Small intestine (tissue), 7 donors: Measurements from ENCODE around the gene USP36. TPM values are rescaled to one million over a fixed set of nuclear protein-coding genes. Genes with fewer than 3 reads are reported as not detected.

Experiments
- DNase-seq, 2 donors: peaks; one replicate each; pipeline versions ENCODE4 v3.0.0 to v3.0.0-alpha.2; 2013
- FAIRE-seq: peaks from 2 replicates; lab custom pipeline; 2012; peaks lifted over from hg19 to GRCh38; lab: Jason Lieb, UNC
- H3K27ac ChIP-seq, 3 donors: one replicate each; pipeline ENCODE4 v1.5.1; 2013; ENCODE audit warnings: low read length in 2 of 3, mild to moderate bottlenecking in 2 of 3, control low read depth in 1 of 3, inconsistent platforms in 1 of 3, low read depth in 1 of 3, moderate library complexity in 1 of 3
- H3K27me3 ChIP-seq, 3 donors: one replicate each; pipeline ENCODE4 v1.6.1; 2013; ENCODE audit warnings: low read length in 3 of 3, inconsistent platforms in 1 of 3; ENCODE audit not compliant: control insufficient read depth in 3 of 3, insufficient read depth in 3 of 3
- H3K36me3 ChIP-seq, 3 donors: one replicate each; pipeline ENCODE4 v1.6.1; 2013; ENCODE audit warnings: low read length in 3 of 3, inconsistent platforms in 1 of 3, low read depth in 1 of 3, mild to moderate bottlenecking in 1 of 3, moderate library complexity in 1 of 3; ENCODE audit not compliant: control insufficient read depth in 3 of 3, insufficient read depth in 2 of 3
- H3K4me1 ChIP-seq, 3 donors: one replicate each; pipeline ENCODE4 v1.6.1; 2013; ENCODE audit warnings: low read length in 2 of 3, inconsistent platforms in 1 of 3, low read depth in 1 of 3, mild to moderate bottlenecking in 1 of 3, moderate library complexity in 1 of 3; ENCODE audit not compliant: control insufficient read depth in 3 of 3, insufficient read depth in 2 of 3
- H3K4me3 ChIP-seq, 3 donors: one replicate each; pipeline ENCODE4 v1.5.1; 2013; ENCODE audit warnings: low read length in 3 of 3, control low read depth in 1 of 3, inconsistent platforms in 1 of 3, low read depth in 1 of 3, mild to moderate bottlenecking in 1 of 3, moderate library complexity in 1 of 3
- H3K9me3 ChIP-seq, 2 donors: one replicate each; pipeline ENCODE4 v1.6.1; 2013; ENCODE audit warnings: low read depth in 1 of 2, low read length in 1 of 2; ENCODE audit not compliant: control insufficient read depth in 2 of 2, insufficient read depth in 1 of 2
- WGBS, 3 donors: extraction: QIAGEN DNeasy Blood & Tissue Kit; methylation state at CpG; one replicate each; pipeline ENCODE4 v1.1.7; 2013; 5-methylcytosine and 5-hydroxymethylcytosine counted together
- polyA plus RNA-seq, 4 donors: library from polyadenylated mRNA; stranded (reverse) in 3 of 4; unstranded in 1 of 4; fragments of 200-250 nt in 3 of 4; fragments of 120-200 nt in 1 of 4; gene quantifications; one replicate each; pipeline versions ENCODE4 v1.2.1 to v1.2.3, GENCODE V29; 2013
- donor health status: healthy with polysubstance abuse.
- donor health status: control.
- donor health status: control.
- donor health status: Bipolar disorder and iron deficiency.
- donor health status: healthy.

USP36 gene
- polyA plus RNA-seq, 4 donors, result 8.1 to 47.0 (median 19.1) TPM

- Histone ChIP-seq H3K4me3 (no peak overlapping the region), H3K27me3 (no peaks in the 10 kb centered on the region), H3K36me3 (peaks cover 19 to 85% (median 29%) of the 10 kb centered on the region in 3 donors), H3K27ac (peak overlapping the region in 1 of 3 donors; percentile 71), H3K9me3 (no peaks in the 10 kb centered on the region), H3K4me1 (no peaks in the 10 kb centered on the region)
- no peak for FAIRE-seq
- DNase-seq, result no peak
- 90 to 96% (median 94%) methylated on average over 18 of the region's 18 CpGs for WGBS, 3 donors
Measured at GRCh38 chr17:78819806-78820792, 20.5 kb downstream of the USP36 start.

GRCh38 chr17:78819402-78819801, 21.2 kb downstream of the USP36 start:
- Histone ChIP-seq H3K27ac (peak overlapping the region in 1 of 3 donors; percentile 71), H3K9me3 (no peaks in the 10 kb centered on the region), H3K4me3 (no peak overlapping the region), H3K27me3 (no peaks in the 10 kb centered on the region), H3K36me3 (peaks cover 15 to 86% (median 24%) of the 10 kb centered on the region in 3 donors), H3K4me1 (no peaks in the 10 kb centered on the region)
- FAIRE-seq, result no peak
- 77 to 90% (median 89%) methylated on average over 8 of the region's 8 CpGs for WGBS, 3 donors
- no peak for DNase-seq

- Histone ChIP-seq H3K36me3 (peaks cover 16 to 86% (median 26%) of the 10 kb centered on the region in 3 donors), H3K4me3 (no peak overlapping the region), H3K27me3 (no peaks in the 10 kb centered on the region), H3K4me1 (no peaks in the 10 kb centered on the region), H3K9me3 (no peaks in the 10 kb centered on the region), H3K27ac (peak overlapping the region in 2 of 3 donors; percentile 14 to 71)
- FAIRE-seq (no peak), DNase-seq (peak in 1 of 2 donors; percentile 45)
- WGBS, 3 donors, result 48 to 73% (median 65%) methylated on average over 6 of the region's 6 CpGs
Measured at GRCh38 chr17:78818932-78819331, 21.7 kb downstream of the USP36 start.

DNA sequence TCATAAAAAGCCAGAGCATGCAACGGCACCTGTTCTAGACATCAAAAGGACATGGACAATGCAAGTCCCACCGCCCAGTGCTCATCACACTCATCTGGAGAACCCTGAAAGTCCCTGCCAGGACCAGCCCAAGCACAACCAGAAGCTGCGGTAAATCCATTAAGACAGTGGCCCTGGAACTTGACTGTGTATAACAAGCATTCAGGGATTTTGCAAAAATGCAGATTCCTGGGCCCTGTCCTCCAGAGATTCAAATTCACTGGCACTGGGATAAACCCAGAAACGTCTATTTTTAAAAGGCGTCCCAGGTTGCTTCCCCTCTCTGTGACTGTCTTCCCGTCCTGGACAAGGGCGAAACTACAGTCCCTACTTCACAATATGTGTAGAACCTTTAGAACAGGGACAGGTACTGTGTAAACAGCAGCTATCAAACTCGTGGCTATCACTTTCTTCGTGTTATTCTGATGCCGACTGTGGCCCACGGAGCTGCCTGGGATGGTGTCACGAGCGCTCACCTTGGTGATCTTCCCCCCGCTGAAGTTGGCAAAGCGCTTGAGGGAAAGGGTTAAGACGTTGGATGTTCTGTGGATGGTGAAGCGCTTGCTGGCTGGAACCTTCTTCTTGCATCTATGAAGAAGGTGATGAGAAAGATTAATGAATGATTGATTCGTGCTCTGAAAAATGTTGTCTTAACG, 22.3 kb downstream of the USP36 start:
- DNase-seq (no peak), FAIRE-seq (no peak)
- Histone ChIP-seq H3K4me3 (no peak overlapping the region), H3K27ac (peak overlapping the region in 2 of 3 donors; percentile 12 to 14), H3K36me3 (peaks cover 14 to 86% (median 20%) of the 10 kb centered on the region in 3 donors), H3K4me1 (no peaks in the 10 kb centered on the region), H3K9me3 (no peaks in the 10 kb centered on the region), H3K27me3 (no peaks in the 10 kb centered on the region)
- WGBS, 3 donors, result 81 to 87% (median 84%) methylated on average over 19 of the region's 19 CpGs

GRCh38 chr17:78817123-78817522, 23.5 kb downstream of the USP36 start:
- WGBS, 3 donors, result 72 to 86% (median 75%) methylated on average over 6 of the region's 6 CpGs
- H3K9me3 ChIP-seq, result no peaks in the 10 kb centered on the region
- DNase-seq, result peak in 1 of 2 donors; percentile 60
- H3K27me3 ChIP-seq, result no peaks in the 10 kb centered on the region
- no peak overlapping the region for H3K4me3 ChIP-seq
- no peaks in the 10 kb centered on the region for H3K4me1 ChIP-seq
- no peak for FAIRE-seq
- peak overlapping the region in 1 of 3 donors; percentile 59 for H3K27ac ChIP-seq
- peaks cover 20 to 87% (median 20%) of the 10 kb centered on the region in 3 donors for H3K36me3 ChIP-seq

DNA sequence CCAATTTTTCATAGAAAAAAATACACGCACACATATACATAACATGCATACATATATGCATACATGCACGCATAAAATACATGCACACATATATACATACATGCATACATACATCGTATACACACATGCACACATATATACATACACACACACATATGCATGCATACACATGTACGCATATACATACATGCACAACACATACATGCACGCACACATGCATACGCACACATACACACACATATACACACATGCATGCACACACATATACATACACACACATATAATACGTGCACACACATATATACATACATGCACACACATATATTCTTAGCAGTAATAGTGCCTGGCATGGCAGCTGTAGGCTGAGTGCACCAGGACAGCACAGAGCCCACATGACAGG, 24.9 kb downstream of the USP36 start:
- Histone ChIP-seq H3K27me3 (no peaks in the 10 kb centered on the region), H3K27ac (no peak overlapping the region), H3K9me3 (no peaks in the 10 kb centered on the region), H3K36me3 (peaks cover 19 to 86% (median 23%) of the 10 kb centered on the region in 3 donors), H3K4me1 (no peaks in the 10 kb centered on the region), H3K4me3 (no peak overlapping the region)
- 87 to 96% (median 95%) methylated on average over 7 of the region's 7 CpGs for WGBS, 3 donors
- DNase-seq (no peak), FAIRE-seq (no peak)

DNA sequence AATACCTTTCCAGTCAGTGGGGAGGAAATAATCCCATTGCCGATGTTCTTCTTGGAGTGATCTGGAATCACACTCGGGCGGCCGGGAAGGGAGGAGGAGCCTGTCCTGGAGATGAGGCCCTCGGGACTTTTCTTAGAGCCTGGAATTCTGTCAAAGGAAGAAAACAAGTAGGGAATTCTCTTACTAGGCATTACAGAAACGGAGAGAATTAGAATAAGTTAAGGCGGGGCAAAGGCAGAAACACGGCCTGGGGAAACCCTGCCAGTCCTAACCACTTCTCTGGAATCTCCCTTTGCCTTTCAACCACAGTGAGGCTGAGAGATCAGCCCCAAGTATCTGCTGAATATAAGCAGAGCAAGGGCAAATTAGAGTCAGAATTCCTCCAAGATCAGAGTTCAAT, 27.8 kb downstream of the USP36 start:
- WGBS, 3 donors, result 77 to 93% (median 88%) methylated on average over 8 of the region's 8 CpGs
- FAIRE-seq, result no peak
- H3K9me3 ChIP-seq, result no peaks in the 10 kb centered on the region
- no peak for DNase-seq
- H3K36me3 ChIP-seq, result peaks cover 12 to 80% (median 26%) of the 10 kb centered on the region in 3 donors
- no peaks in the 10 kb centered on the region for H3K27me3 ChIP-seq
- no peak overlapping the region for H3K27ac ChIP-seq
- no peaks in the 10 kb centered on the region for H3K4me1 ChIP-seq
- H3K4me3 ChIP-seq, result no peak overlapping the region

DNA sequence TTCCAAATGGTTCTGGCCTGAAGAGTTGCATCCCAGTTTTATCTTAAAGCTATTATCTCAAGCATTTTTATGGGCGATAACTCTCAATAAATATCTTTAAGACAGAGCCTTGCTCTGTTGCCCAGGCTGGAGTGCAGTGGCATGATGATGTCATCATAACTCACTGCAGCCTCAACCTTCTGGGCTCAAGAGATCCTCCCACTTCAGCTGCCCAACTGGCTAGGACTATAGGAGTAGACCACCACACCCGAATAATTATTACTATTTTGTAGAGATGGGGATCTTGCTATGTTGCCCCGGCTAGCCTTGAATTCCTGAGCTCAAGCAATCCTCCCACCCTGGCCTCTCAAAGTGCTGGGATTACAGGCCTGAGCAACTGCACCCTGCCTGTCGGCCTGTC, 32.5 kb downstream of the USP36 start:
- H3K36me3 ChIP-seq, result peaks cover 26 to 82% (median 33%) of the 10 kb centered on the region in 3 donors
- no peak overlapping the region for H3K4me3 ChIP-seq
- no peak overlapping the region for H3K27ac ChIP-seq
- FAIRE-seq (no peak), DNase-seq (no peak)
- H3K4me1 ChIP-seq, result no peaks in the 10 kb centered on the region
- no peaks in the 10 kb centered on the region for H3K9me3 ChIP-seq
- WGBS, 3 donors, result 75 to 90% (median 80%) methylated on average over 4 of the region's 4 CpGs
- H3K27me3 ChIP-seq, result no peaks in the 10 kb centered on the region
